GM19455 (cell line): ENCODE measurements around the gene HOXA9.
A peak's percentile ranks its signal among the peaks of the same experiment; 100 is the strongest.

Experiments used
- ATAC-seq: cut with Tn5 transposase; IDR thresholded peaks from one replicate; pipeline ENCODE4 v1.9.1; 2021; ENCODE audit not compliant: unreplicated experiment

The HOXA9 gene

DNA sequence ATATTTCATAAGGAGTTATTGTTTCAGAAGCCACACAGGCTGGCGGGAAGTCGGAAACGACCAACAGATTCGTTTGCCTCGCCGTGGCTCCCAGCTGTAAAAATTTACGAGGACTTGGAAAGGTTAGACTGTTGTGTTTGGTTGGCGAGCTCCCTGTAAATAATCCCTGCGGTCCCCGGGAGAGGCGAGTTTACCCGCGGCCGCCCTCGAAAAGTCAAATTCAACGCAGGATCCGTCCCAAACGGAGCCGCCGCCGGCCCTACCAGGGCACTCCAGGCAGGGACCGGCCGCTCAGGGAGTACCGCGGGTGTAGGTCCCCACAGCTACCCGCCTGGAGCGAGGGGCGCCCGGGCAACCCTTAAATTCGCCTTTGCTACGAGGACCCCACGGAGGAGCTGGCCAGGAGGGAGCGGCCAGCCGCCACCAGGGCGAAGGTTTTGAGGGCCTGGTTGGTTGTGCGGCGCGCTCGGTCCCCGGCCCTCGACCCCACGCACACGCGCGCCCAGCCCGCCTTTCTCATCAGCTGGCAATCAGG lies 726 bp upstream of the HOXA9 start:
- ATAC-seq = no peak

DNA sequence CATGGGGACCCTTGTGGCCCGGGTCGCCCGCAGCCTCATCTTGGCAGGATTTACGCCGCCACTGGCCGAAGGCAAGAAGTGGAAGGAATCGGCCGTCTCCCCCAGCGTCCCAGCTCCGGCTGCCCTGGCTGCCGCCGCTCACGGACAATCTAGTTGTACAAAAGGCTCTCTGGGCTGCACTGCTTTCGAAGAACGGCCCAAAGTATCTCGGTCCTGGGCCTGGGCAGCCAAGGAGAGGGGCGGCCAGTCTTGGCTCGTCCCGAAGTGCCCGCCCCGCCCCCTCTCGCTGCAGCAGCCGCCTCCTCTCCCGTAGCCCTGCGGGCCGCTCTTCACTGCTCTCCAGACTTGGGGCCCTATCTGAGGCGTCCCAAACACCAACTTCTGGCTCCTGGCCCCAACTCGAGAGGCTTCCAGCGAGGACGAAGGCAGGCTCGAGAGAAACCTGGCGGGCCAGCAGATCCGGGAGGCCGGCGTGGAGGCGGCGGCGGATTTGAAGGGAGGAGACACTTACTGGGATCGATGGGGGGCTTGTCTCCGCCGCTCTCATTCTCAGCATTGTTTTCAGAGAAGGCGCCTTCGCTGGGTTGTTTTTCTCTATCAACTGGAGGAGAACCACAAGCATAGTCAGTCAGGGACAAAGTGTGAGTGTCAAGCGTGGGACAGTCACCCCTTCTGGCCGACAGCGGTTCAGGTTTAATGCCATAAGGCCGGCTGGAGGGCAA lies 809 bp downstream of the HOXA9 start:
- no peak for ATAC-seq

DNA sequence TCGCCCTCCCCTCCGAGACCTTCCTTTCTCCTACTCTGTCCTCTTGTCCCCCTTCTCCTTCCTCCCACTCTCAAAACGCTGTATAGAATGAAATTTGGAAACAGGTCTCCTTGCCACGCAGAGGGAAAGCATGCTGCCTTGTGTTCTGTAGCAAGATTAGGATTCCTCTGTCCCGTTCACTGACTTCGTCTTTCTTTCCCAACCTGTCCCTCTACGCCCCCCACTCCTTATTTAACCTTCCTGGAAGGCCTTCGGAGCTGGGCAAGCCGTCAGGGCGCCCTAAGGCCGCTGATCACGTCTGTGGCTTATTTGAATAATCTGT lies 1.3 kb downstream of the HOXA9 start:
- ATAC-seq = no peak

DNA sequence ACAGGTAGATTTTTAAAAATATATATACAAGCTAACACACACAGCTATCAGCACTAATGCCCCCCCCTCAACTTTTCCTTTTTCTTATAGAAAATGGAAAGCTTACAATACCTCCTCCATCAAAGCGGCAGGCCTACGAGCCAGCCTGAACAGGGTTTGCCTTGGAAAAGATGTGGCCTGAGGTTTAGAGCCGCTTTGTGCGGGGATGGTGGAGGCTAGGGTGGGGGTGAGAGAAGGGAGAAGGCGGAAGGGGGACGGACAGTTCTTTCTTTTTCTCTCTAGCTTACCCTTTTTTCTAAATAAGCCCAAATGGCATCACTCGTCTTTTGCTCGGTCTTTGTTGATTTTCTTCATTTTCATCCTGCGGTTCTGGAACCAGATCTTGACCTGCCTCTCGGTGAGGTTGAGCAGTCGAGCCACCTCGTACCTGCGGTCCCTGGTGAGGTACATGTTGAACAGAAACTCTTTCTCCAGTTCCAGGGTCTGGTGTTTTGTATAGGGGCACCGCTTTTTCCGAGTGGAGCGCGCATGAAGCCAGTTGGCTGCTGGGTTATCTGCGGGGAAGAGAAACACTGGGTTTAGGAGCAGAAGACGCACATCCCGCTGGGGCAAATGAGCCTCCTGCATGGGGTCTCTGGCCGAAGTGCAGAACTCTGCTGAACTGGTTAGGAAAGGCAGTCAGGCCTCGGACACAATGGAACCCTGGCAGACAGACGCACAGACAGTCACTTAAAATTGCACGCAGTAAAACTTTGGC lies 1.9 kb downstream of the HOXA9 start:
- no peak for ATAC-seq

DNA sequence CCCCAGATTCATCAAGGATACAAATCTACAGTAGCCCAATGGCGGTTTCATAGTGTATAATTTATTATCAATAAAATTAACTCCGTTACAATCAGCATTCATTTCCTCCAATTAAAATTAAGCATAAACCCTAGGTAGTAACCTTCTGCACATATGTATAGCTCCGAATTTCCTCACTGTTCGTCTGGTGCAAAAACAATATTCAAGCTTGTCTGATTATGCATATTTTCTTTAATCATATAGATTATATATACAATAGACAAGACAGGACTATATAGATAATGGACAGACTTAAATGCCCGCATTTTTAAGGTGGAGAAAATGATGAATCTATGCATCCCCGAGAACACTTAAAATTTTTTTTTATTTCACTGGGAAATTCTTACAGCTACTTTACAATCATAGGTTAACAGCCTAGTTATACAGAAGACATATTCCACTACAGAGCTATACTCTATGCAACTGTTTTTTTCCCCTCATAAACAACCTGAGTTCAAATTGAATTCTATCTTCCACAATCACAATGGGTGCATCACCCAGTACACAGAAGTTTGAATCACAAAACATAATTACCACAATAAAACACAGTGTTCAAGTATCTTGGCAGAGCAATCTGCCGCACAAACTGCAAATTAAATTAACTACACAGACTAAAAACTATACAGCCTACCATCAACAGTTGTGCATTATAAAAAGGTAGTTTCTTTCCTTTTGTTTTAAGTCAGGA lies 2.6 kb downstream of the HOXA9 start:
- no peak for ATAC-seq

DNA sequence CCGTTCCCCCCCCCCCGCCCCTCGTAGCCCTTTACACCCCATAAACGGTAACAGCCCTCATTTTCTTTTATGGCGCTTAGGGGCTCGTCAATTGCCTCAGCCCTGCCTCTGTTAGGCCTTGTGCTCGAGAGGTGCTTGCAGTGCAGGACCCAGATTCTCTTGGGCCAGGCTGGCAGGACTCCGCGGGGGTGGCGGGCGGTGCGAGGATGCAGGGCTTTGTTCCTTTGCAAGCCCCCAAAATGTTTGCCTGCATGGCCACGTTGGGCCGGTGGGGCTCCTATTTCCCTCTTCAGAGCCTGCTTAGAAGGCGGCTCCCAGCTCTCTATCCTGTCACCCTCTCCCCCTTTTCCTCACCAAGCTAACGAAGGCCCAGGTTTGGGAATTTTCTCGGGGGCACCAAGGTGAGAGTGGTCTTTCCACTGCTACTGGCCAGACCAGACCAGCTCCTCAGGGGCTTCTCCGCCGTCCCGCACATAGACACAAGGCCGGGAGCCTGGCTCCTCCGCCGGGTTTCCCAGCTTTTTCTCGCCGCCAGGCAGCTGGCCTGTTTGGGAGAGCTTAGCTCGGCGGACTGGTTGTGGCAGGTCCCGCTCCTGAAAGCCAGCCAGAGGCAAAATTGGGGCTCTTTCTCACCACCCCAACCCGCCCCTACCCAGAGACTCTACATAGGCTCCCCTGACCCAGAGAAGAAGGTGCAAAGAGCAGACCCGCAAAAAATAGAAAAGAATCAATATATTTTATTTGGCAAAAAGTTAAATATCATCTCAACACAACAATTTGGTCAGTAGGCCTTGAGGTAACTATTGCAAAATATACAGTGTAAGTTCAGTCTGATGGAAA lies 3.4 kb downstream of the HOXA9 start:
- ATAC-seq = no peak

DNA sequence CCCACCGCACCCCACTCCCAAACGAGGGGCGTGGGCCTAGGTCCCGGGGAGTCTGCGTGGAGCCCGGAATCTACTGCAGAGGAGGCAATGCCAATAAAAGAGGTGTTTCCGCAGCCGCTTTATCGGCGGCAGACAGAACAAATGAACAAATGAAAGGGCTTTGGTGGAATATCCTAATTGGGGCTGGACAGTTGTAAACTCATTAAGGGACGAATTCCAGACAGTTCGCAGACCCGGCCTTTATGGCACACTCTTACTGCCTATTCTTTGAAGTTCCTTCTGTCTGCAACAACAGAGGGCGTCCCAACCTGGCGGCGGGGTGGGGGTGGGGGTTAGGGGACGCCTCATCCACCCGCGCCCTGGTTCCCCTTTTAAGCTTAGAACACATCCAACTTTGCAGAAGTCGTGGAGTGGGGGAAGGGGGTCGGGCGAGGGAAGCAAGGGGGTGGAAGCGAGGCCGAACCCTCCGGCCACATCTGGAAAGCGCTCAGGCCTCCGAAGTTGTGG lies 4.1 kb downstream of the HOXA9 start:
- ATAC-seq = no peak

DNA sequence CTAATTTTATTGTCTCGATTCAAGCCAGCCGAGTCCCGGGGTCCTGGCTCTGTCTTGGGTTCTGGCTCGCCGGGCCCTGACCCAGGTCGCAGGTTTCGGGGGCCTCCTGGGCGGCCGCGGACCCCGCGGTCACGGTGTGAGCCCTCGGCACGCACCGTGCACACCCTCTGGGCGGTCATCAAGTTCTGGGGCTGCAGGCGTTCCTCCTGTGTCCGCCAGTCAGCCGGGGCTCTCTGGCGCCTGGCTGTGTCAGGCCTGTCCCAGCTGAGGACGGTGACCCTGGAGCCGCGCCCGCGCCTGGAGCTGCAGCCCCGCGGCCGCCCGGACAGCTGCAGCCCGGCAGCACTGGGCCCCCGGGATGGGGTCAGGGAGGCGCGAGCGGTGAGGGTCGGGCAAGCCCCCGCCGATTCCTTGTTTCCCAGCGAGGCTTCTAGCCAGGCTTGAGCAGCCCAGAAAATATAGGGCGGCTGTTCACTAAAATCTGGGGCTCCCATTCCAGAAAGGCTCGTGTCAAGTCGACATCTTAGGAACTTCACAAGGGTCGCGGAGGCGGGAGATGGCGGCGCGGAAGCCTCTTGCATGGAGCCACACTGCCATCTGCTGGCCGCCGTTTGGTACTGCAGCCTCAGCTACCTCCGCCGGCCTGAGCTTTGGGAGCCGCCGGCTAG lies 4.7 kb downstream of the HOXA9 start:
- ATAC-seq = peak; percentile 63

DNA sequence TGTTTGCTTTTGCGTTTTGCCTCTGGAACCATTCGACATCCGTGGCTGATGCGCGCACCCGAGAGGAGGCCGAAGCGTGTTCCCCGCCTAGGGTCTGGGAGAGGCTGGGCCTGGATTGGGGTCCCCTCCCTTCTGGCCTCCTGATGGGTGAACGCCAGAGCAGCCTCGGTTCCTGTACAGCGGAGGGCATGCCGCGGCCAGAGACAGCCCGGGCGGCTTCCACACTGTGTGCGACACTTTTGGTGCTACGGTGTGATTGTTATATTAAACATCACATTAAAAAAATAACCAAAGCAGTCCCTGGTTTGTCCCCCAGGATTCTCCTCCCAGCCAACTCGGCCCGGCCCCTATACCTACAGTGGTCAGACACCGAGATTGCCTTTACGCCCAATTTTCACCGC lies 5.2 kb downstream of the HOXA9 start:
- peak; percentile 13 for ATAC-seq

DNA sequence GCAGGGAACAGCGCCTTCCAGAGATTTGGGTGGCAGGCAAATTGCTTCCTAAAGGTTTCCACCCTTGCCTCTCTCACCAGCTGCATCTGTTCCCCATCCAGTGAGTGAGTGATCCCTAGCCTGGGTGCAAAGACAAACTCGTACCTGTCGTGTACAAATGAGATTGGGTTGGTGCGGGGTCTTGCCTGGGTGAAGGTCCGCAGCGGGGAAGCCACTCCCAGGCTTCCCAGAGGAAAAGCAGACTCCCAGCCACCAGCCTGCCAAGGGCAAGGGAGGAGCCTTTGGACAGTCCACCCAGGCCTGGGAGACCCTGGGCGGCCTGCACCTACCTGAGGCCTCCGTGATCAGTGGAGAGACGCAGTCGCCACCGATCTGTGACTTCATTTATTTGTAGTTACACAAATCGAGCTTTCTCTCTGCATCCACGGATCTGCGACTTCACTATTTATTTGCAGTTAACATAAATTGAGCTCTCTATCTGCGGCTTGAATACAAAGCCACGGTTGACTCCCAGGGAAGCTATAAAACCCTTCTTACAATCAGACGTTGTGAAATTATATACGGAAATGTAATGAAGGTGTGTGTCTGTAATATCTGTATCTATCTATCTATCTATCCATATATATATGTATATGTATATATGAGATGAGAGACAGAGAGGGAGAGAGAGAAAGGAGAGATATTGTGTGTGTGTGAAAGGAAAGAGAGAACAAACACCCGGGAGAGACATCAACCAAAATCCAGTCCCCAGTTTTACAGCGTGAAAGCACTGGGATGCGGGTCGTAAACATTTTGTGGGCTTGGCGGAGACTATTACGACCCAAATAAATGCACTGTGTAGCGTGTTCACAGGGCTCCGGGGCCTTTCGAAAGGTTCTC lies 5.8 kb downstream of the HOXA9 start:
- no peak for ATAC-seq

DNA sequence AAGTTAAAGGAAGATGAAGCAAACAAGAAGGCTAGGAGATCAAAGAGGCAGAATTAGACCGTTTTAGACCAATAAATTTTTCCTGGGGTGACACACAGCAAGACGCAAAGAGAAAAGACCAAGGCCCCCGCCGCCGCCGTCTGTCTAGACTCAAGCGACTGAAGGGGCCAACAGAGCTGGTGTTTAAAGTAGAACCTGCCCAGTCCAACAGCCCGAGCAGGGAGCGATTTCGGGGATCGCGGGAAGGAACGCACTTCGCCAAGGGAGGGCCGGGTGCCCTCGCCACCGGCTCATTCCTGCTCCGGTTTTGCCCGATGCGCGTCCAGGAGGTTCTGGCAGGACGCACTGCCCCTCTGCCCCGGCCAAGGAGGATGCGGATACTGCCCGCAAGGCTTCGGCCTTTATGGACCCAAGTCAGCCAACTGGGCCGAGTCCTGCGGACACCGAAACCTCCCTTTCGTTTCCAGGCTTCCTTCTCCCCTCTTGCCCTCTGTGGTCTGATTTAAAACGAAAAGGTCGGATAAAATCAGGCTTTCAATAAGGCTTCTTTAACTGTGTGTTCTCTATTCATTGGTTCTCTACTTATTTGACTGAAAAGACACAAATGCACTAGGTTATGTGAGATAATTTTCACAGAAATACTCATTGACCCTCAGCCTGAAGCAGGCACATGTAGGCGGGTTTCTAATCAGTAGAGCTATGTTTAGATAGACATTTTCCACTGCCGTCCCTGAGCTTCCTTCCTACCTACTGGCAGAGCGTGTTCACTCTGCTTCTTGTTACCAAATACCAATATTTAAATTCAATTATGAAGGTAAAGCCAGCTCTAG lies 6.7 kb downstream of the HOXA9 start:
- no peak for ATAC-seq

DNA sequence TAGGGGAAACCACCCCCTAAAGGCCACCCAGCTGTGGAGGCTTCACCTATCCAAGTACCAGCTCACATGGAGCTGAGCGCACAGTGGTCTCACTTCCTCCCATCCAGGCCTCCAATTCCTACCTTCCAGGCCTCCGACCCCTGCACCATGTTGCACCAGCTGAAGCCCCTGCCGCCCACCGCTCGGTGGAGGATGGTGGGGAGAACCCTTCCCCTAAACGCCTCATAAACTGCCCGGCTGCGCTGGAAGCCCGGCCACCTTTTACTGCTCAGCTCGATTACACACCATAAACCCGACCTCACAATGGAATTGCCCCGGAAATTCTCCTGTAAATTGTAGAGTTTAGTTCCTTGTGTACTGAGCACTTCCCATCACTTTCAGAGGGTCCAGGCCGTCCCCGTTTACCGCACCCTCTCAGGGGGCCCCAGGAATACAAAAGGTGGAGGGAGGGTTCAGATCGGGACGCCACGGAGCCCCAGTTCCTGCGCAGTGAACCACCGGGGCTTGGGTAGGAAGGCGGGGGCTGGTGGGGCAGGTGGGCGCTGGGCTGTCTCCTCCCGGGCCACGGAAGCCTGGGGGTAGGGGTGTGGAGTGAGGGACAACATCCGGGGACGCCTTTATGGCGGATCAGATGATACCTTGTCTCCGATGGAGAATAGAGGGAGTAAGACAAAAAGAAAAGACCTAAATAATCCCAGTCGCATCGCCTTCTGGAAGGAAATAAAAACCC lies 7.5 kb downstream of the HOXA9 start:
- ATAC-seq = no peak

DNA sequence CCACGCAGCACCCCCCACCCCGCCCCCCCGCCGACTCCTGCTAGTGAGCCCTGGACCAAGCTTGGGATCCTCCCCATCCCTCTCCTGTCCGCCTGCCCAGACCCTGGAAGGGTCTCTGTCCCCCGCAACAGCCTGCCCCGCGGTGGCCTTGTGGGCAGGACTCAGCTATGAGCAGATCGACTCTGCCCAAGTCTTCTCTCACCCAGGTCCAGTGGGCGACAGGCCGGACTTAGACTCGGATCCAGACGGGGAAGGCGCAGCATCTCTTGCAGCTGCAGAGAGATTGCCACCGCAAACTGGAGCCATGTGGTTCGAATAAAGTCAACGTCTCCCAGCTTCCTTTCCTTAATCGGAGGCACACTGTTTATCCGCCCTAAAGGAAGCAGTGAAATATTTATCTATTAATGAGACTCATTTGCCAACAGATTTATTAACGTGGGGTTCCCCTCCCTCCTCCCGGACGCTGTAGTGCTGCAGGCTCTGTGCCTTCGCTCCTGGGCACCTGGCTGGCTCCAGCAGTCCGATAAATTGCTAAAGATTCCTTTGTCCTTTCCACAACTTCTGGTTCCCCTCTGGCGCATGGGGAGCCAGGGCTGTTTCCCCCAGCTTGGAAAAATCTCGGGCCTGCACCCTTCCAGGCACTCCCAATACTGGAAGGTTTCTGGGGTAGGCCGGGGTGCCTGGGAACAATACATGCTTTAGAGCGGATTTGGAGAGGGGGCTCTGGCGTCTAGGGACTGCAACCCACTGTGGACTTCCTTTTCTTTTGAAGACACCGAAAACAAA lies 8.2 kb downstream of the HOXA9 start:
- no peak for ATAC-seq

DNA sequence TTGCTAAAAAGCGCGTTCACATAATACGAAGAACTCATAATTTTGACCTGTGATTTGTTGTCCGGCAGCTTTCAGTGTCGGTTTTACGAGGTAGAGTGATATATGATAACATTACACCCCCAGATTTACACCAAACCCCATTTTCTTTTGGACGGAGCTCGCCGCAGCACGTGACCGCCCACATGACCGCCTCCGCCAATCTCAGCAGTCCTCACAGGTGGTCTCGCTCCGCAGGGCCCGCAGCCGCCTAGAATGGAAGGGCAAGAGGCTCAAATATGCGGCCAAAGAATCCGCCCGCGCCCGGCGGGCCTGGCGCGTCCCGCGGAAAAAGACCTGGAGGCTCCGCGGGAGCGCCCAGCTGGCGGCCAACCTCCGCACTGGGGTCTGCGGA lies 8.8 kb downstream of the HOXA9 start, which contains the start of gene HOXA7:
TSS of gene HOXA7 (minus strand) at position 168 of the 391 bp plus-strand sequence. CDS start at position 38, 130 bp downstream.
- ATAC-seq = no peak

DNA sequence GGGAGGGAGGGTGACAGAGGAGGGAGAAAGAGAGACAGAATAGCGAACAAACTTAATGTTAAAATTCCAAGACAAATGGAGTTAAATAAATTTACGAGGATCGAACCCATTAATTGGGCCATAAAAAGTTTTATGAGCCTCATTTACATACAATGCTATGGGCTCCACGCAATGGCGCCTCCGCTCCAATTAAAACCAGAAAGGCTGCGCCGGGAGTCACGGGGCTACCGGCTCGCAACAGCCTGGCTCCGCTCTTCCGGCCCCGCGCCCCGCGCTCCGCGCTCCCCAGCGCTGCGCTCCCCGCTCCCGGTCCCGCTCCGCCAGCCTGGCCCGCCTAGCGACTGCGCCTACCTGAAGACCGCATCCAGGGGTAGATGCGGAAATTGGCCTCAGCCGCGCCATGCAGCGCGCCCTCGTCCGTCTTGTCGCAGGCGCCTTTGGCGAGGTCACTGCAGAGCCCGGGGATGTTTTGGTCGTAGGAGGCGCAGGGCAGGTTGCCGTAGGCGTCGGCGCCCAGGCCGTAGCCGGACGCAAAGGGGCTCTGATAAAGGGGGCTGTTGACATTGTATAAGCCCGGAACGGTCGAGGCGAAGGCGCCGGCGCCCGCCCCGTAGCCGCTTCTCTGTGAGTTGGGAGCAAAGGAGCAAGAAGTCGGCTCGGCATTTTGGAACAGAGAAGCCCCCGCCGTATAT lies 9.4 kb downstream of the HOXA9 start:
- ATAC-seq = no peak
